HUDEP-2 (cell line): ENCODE measurements around the gene PDE1C.

ENCODE experiments used
- DNase-seq, 76 experiments: peaks; one replicate each; lab custom pipeline; 2025; ENCODE audit not compliant: unreplicated experiment in 76 of 76; lab: John Stamatoyannopoulos, UW

The PDE1C gene

DNA sequence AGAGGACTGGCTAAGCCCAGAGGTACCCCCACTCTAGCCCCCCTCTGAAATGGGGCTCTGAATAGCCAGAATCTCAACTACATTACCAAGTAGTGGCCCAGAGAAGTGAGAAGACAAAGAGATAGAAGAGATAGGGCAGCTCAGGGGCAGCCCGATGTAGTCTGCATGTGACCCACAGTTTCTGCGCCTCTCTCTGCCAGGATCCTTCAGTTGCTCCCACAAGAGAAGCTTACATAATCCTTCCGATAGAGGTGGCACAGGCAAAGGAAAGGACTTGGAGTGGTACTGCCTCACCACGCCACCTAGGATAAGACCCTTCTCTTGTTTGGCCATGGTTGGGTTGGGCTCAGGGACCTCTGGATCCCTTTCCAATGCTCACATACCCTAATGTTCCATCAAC, 5.4 kb upstream of the PDE1C start:
- no peak for DNase-seq

DNA sequence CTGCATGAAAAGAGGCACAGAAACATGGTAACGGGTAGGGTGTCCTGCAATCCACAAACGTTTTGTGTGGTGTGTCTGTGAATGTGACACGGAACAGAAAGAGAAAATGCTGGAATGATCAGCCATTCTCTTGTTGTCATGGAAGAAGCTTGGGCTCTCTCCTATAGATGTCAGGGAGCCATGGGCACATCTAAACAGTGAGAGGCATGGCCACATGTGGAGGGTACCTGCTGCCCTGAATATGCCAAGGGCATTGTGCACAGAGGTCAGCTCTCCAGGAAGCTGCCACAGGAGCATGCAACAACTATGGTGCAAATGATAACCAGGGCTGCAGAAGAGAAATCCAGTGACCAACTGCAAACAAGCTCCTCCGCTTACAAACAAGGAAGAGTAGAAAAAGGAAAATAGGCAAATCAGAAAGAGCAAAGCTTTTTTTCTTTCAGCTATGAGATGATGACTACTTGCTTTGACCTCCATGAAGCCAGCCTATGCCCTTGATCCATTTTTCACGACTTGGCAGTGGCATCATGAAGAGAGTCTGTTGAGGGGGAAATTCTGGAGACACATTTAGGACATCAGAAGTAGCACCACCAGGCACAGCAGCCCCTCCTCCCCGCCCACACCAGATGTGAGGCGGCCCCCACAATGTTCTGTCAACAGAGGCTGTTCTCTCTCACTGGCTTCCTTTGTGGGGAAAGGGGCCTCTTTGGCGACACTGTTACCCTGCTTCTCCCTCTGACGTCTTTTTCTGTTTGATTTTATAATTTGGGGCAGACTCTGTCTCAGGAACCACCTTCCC, 4.8 kb upstream of the PDE1C start:
- DNase-seq = no peak

DNA sequence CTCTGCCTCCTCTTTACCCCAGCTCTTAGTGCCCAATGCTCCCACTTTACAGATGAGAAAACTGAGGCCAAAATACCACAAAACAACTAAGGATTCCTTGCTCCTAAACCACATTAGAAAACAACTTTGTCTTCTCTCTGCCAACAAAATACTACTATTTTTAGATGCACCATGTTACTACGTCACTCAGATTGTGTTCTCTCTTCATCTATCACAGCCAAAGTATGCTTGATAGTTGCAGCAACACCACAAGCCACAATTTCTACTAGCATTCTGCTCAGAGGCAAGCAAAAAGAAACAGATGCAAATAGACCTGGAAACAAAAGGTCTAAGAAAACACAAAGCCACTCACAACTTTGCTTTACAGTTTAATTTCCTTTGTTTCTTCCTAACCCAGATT, 3.3 kb upstream of the PDE1C start:
- DNase-seq = no peak

DNA sequence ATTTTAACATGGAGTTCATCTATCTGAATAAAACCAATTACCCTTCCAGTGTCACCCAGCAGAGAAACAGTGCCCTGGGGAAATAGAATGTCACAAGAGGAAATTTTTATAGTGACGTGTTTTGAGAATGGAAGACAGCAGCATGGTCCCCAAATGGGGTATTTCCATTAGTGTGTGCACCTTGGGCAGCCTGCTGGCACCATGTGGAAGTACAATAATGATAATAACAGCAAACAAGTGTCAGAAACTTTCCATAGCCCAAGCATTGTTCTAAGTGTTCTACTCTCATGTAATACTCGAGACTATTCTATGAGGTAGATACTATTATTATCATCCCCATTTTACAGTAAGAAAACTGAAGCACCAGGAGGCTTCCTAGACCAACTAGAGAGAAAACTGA, 2.2 kb upstream of the PDE1C start:
- no peak for DNase-seq

DNA sequence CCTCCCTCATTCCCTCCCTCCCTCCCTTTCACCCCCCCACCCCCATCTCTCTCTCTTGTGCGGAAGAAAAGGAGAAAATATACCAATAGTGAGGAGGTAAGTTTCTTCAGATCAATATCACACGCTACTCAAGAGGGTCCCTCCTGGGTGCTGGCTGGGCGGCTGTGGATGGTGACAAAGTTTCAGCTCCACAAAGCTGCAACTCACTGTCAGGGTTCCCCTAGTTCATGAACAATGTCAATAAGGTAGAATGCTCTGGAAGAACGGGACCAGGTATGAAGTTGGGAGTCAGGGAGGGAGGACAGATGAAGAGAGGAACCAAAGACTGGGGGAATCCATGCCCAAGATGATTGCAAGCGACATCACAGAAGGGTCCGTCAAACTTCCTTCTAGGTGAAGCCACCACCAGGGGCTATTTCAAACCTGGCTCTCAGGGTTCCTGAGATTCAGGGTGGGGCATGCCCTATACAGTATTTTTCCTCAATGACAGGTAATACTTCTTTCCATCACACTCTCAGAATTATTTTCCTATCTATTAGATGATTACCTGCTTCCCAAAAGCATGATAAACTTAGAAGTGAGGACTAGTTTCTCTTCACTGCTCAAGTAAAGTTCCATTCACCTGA, 1.4 kb upstream of the PDE1C start:
- no peak for DNase-seq

DNA sequence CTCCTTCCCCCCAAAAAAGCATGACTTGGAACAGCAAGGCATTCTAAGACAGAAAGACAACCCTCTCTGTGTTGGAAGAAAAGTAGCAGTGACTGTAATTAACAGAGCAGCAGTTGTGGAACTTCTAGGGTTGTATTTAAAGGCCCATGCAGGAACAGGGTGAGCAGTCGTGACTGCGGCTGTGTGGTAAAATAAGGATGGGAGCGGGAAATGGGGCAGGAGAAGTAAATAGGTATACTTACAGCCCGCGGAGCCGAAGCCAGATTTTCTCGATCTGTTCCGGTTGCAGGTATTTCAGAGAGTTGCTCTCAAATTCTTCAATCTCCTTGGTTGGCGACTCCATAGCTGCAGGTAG, 179 bp downstream of the PDE1C start:
- no peak for DNase-seq

DNA sequence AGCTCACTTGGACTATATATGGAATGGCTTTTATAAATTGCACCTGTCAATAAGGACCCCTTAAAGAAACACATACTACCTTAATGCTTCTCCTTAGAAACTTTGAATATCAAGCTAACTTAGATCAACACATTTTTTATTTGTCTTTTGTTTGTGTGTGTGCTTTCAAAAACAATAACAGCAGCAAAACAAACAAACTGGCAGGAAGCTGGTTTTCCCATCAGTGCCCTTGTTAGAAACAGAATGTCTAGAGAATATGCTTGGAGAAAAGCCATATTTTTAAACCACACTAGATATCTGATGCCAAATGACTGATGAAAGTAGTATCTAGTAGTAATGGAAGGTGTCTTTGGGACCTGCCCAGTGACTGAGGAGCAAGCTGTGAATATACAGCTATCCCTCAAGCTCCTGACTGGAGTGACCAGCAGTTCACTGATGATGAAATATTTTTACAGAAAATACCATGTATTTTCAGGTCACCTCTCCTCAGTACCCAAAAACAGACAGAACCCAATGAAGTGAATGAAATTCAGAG, 1.0 kb downstream of the PDE1C start:
- DNase-seq = no peak

DNA sequence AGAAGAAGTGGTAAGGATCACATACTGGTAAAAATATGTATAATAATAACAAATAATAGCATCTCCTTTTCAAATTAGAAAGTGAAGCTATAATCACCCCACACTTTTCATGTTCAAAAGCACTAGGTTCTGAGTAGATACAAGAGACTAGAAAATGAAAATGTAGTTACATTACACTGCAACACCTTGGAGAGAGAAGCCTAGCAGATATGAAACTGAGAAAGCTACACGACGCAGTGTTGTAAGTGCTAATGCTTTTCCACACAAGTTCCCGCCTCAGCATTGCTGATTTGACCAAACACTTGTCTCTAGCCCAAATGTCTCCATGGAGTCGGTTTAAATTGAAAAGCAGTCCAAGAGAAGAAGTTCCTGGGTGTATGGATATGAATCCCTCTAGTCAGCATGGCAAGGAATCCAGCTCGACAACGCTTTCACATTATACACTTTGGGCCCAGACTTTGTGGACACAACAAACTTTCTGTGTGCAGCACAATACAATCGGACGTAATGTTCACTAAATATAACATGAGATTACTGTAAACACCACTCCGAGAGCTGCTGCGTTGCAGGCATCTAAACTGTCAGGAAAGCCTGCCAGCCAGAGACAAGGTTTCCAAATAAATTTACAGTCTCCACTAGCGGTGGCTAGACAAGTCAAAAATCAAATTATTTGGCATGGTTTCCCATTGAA, 1.7 kb downstream of the PDE1C start:
- DNase-seq = no peak

DNA sequence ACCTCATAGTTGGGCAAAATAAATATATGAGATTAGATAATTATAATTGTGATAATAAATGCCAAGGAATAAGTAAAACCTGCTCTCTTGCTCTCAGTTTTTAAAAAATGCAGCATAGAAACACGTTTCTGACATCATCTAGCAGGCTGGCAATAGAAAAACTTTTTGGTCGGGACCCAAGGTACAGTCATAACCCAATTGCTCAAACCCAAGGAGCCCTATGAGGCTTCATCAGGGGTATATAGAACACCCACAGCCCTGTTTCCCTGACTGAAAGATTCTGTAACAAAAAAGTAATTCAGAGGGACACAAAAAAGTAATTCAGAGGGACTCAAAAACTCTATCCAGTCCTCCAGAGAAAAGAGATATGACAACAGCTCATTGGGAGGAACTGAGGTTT, 3.8 kb downstream of the PDE1C start:
- DNase-seq = no peak

DNA sequence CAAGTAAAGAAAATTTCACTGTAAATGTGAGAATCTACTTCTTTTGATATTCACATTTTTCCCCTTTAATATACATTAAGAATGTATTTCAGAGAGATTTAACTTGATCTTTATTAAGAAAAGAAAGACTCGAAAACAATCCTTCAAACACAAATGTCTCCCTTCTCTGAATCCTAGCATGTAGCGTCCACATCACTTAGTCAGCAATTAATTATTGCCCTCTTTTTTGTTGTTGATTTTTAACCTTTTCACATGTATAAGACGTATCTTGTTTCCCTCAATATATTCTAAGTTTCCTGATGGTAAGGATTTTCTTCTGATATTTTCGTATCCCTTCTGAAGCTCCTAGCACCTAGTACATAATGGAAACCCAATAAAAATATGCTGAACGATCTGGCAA, 6.6 kb downstream of the PDE1C start:
- DNase-seq = no peak

DNA sequence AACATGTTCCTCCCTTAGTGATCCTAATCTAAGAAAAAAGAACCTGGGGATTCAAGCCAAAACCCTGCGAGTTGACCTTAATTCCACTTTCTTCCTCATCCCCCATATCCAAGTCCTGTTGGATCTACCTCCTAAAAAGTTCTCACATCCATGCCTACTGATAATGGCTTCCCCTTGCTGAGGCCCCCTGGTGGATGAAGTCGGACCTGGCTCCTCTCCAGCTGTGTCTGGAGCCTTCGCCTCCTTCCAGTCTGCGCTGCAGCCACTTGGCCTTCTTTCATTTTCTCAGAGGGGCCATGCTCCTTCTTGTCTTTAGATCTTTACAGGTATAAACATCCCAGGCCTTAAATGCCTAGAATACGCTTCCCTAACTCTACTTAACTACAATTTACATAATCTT, 8.1 kb downstream of the PDE1C start:
- DNase-seq = peak in 48 of 76 experiments; percentile 0 to 64 (median 28)

DNA sequence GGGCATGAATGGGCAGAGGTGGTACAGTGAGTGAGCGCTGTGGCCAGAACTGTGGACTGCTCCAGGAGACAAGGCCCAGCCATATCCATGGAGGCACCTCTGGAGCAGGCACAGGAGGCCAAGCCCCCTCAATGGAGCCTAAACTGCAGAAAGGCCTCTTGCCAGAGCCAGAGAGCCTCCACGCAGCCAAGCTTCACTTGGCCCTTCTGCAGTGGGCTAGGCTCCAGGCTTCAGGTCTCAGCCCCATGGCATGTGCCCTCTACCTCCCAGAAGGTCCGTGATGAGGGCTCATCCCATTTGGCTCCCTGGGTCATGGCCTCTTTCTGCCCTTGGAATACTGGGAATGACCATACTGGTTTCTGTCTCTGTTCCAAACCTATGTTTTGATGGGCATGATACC, 8.9 kb downstream of the PDE1C start:
- no peak for DNase-seq

DNA sequence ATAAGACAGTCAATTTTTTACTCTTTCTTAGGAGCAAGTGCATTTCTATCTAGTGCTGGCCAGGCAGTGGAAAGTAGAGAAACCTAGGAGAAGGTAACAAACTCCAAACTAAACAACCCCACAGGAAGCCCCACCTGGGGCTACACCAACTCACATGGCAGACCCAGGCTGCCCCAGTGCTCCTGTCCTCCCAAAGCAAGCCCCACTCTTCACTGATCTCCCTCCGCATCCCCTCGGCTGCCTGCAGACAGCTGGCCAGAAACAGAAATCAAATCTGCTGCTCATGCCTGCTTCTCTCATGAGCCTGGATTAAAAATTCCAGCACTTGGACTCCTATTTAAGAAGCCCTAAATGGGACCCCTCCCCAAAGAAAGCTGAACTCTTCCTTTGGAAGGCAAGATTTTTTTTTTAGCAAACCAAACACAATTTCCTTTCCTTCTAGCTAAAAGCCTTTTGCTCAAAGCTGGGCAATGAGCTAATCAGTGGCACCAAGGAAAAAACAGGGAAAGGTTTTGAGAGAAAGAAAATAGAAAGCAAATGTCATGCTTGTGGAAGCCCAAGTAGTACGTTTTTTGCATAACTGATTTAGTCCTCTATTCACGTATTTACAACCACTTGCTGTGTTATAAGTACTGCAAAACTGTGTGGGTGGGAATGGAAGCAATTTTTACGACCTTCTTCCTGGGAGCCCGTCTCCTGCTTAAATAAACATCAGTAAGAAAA, 10.8 kb downstream of the PDE1C start:
- DNase-seq = no peak

DNA sequence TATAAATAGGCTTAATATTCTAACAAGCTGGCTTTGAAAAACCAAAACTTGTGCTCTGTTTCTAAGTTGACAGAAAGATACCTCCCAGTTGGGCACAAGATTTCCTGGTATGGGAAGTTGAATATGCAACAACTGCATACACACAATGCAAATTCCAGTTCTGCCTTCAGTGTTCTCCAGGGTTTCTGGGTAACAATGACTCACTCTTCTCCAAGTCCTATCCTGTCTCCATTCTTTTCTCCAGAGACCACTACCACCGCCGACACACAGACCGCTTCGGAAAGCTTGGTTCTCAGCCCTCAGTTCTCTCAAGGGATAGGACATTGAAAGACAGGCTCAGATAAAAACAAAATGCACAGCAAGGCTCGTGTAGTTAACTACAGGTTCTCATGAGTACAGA, 12.2 kb downstream of the PDE1C start:
- no peak for DNase-seq

DNA sequence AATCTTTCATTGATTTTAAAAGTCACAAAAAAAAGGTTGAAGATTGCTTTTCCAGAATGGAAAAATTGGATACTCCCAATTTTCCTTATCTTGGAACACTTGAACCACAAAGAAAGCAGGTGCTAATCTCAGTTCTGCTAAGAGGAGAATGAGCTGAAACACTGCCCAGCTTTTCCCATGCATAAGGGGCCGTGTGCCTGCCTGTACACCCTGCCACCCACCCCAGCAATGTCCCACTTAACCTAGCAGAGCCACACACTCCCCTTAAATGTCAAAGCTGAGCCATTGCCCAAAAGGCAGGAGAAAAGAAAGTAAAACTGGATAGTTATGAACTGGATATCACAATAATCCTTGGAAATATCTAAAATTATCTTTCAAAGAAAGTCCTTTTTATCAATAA, 13.4 kb downstream of the PDE1C start:
- DNase-seq = no peak

DNA sequence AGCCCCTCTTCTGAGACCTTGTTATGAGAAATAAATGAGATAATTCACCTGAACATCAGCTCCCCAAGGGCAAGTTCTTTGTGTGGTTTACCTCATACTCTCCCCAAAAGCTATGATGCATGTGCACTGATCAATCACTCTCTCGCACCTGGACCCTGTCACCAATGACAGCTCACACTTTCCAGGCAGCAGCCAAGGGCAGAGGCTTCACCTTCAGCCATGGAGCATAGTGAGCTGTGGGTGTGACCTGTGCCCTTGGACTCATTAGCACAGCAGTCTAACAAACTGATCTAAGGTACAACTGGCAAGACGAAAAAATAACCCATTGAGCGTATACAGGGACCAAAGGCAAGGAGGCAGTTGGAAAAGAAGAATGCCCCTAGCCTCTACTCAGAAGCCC, 17.0 kb downstream of the PDE1C start:
- DNase-seq = no peak

DNA sequence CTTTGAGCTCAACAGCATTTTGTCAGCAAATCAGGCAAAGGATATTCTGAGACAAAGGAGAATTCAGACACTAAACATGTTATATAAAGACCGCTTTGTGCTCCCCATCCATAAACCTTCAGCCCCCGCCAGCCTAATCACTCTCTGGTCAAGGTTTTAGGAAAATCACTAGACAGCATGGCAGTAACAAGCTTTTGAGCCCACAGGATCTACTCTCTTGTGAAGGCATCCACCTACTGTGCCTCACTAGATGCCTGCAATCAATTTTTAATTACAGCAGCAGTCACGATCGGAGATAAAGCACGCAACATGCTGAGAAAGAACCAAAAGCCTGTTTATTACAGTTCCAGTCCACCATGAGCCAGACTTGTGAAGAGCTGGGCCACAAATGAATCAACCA, 19.1 kb downstream of the PDE1C start:
- DNase-seq = peak in 1 of 76 experiments; percentile 0

DNA sequence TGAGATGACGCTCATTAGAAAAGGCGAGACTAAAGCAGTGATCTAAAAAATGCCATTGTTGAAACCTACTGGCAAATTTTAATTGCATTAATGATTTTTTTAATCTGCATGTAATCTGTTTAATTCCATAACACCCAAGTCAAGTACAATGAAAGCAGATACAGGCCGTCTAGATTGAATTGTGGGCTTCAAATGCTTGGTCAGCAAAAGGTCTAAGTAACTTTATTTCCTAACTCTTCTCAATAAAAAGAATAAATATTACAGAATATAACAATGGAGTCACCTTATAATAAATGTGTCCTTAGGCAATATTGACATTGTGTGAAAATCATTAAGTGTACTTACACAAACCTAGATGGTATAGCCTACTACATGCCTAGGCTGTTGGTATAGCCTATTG, 20.6 kb downstream of the PDE1C start:
- DNase-seq = no peak

DNA sequence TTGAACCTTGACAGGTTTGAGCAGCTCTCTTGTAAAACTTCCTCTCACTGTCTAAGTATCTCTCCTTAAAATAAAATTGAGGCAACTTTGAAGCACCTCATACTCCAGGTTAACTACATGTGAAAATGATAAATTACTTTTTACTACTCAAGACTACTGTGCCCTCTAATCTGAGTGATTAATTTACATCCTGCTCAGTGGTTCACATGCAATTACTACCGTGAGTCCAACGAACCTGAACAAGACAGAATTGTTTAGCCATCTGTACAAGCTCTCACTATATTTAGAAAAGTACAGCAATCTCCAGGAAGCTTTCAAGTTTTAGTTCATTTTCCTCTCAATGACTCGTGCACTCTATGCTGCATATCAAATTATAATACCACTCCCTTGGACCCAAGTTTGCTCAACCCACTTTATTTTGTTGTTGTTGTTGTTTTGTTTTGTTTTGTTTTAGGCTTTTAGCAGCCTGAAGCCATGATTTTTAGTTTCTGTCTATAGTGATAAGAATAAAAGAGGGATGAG, 21.2 kb downstream of the PDE1C start:
- DNase-seq = no peak

DNA sequence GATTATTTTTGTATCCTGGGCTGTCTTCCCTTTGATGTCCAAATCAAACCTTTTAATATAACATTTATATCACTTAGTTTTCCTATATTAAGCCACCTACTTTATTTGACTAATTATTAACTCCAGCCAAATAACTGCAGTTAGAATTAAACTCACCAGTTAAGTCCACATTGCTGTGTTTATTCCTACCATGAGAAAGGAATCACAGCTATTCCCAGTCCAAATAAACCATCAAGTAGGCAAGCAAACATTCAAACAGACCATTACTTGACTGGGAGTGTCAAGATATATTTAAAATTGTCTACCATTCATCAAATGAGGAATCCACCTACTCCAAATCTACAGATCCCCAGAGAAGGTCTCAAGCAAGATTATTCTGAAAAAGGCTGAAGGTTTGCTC, 22.4 kb downstream of the PDE1C start:
- no peak for DNase-seq

DNA sequence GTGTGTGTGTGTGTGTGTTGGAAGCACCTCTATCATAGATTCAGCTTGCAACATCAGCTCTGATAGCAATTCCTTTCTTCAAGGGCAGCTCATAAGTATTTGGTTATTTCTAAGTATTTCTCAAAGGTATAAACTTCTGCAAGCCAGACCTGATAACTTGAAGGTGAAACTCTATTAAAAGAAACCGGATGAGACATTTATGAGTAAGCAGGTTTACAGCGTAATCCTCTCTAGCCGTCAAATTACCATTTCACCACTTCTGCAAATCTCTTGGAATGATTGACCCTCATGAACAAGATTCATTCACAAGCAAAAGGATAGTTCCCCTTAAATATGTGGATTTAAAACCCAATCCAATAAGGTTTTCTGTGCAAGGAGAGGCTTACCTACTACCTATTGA, 23.1 kb downstream of the PDE1C start:
- DNase-seq = no peak
